Prostate gland (tissue), 2 donors: Measurements from ENCODE around the gene KCNT1.

ENCODE experiments used
- CTCF ChIP-seq, 4 experiments: fragments of 200-600 bp in 2 of 4; fragments of 450-650 bp in 2 of 4; sonication (generic) in 2 of 4; IDR thresholded peaks; 1 replicate in 3 of 4; 2 replicates in 1 of 4; pipeline ENCODE4 v1.5.1; 2016 to 2019; ENCODE audit warnings: antibody characterized with exemption in 4 of 4, mild to moderate bottlenecking in 2 of 4, moderate library complexity in 2 of 4
- POLR2A ChIP-seq: fragments of 450-650 bp; IDR thresholded peaks from one replicate; pipeline ENCODE4 v1.6.1; 2016; ENCODE audit warnings: antibody characterized with exemption, mild to moderate bottlenecking
- POLR2AphosphoS5 ChIP-seq: sonication (generic); formaldehyde crosslinking; IDR thresholded peaks from one replicate; pipeline ENCODE4 v1.6.1; 2017; ENCODE audit warnings: antibody characterized with exemption

GRCh38 chr9:135788576-135789300 is 86.8 kb downstream of the KCNT1 start:
- TF ChIP-seq CTCF (IDR thresholded peaks at IDR 0.05) = no peak
- no peak for TF ChIP-seq POLR2AphosphoS5
- no peak for TF ChIP-seq POLR2A
